PC-9 (cell line): ENCODE measurements around the gene BAIAP2. TPM values are rescaled to one million over a fixed set of nuclear protein-coding genes. Genes with fewer than 3 reads are reported as not detected.

Experiments used
- BruUV-seq: library from RNA; stranded (reverse); fragments of 400-500 nt; replicated peaks from 2 replicates; lab custom pipeline; 2021; lab: Mats Ljungman, UMichigan
- CTCF ChIA-PET: fragments of 300-600 bp; sonication (Branson Sonifier 250); formaldehyde crosslinking; loops from one replicate; lab custom pipeline; 2022; ENCODE audit warnings: antibody characterized with exemption; lab: Charles Lee
- POLR2A ChIA-PET: fragments of 300-600 bp; sonication (Branson Sonifier 250); formaldehyde crosslinking; loops from one replicate; lab custom pipeline; 2022; ENCODE audit warnings: antibody characterized with exemption; ENCODE audit not compliant: unreplicated experiment; lab: Charles Lee
- DNase-seq, 2 experiments: peaks; one replicate each; pipeline versions ENCODE4 v3.0.0 to v3.0.0-alpha.2; 2015 to 2022; ENCODE audit warnings: mixed read lengths in 1 of 2
- H2AFZ ChIP-seq: fragments of 200-600 bp; sonication (generic); 2 replicates; pipeline ENCODE4 v1.8.1; 2017; ENCODE audit warnings: antibody characterized with exemption
- H3F3A ChIP-seq: fragments of 200-600 bp; sonication (generic); 2 replicates; pipeline ENCODE4 v1.8.1; 2017; ENCODE audit warnings: antibody characterized with exemption, mild to moderate bottlenecking, low read depth; ENCODE audit not compliant: insufficient read depth
- H3K27ac ChIP-seq: fragments of 200-600 bp; sonication (generic); 2 replicates; pipeline ENCODE4 v1.6.1; 2016; ENCODE audit warnings: mixed run types
- H3K27me3 ChIP-seq: fragments of 200-600 bp; sonication (generic); 2 replicates; pipeline ENCODE4 v1.6.1; 2016; ENCODE audit warnings: low read depth, mixed run types; ENCODE audit not compliant: insufficient read depth
- H3K36me3 ChIP-seq: fragments of 200-600 bp; sonication (generic); 2 replicates; pipeline ENCODE4 v1.6.1; 2016; ENCODE audit warnings: low read depth, mixed run types
- H3K4me1 ChIP-seq: fragments of 200-600 bp; sonication (generic); replicated peaks from 2 replicates; pipeline ENCODE4 v1.6.1; 2016; ENCODE audit warnings: mixed run types; ENCODE audit not compliant: insufficient read depth
- H3K4me2 ChIP-seq: fragments of 200-600 bp; sonication (generic); 2 replicates; pipeline ENCODE4 v1.6.1; 2017; ENCODE audit warnings: mixed run types
- H3K4me3 ChIP-seq: fragments of 200-600 bp; sonication (generic); 2 replicates; pipeline ENCODE4 v1.6.1; 2016; ENCODE audit warnings: mixed run types
- H3K79me2 ChIP-seq: fragments of 200-600 bp; sonication (generic); 2 replicates; pipeline ENCODE4 v1.6.1; 2017; ENCODE audit warnings: low read depth, mixed run types
- H3K9me2 ChIP-seq: fragments of 200-600 bp; sonication (generic); 2 replicates; pipeline ENCODE4 v1.8.1; 2017; ENCODE audit warnings: mild to moderate bottlenecking; ENCODE audit not compliant: insufficient read depth
- H3K9me3 ChIP-seq: fragments of 200-600 bp; sonication (generic); 2 replicates; pipeline ENCODE4 v1.8.1; 2016; ENCODE audit warnings: low read depth; ENCODE audit not compliant: insufficient read depth
- H4K20me1 ChIP-seq: fragments of 200-600 bp; sonication (generic); 2 replicates; pipeline ENCODE4 v1.8.1; 2017; ENCODE audit not compliant: insufficient read depth
- EZH2 ChIP-seq: fragments of 200-600 bp; sonication (generic); IDR thresholded peaks from 2 replicates; pipeline ENCODE4 v1.8.0; 2017; ENCODE audit warnings: antibody characterized with exemption, low read depth
- intact Hi-C: fragments of 100-400 bp; cut with micrococcal nuclease; formaldehyde crosslinking; loops from one replicate; pipeline ENCODE4 v1.10.0; 2022; ENCODE audit not compliant: unreplicated experiment
- total RNA-seq: library from RNA; stranded (reverse); gene quantifications from 2 replicates; pipeline ENCODE4 v1.2.3, GENCODE V29; 2021
- TF ChIP-seq, protein P1 (sequence below): fragments of 200-600 bp; sonication (generic); conservative IDR thresholded peaks from 2 replicates; pipeline ENCODE4 v1.6.1; 2017; ENCODE audit warnings: mixed run types, antibody characterized with exemption, mild to moderate bottlenecking, moderate library complexity

BAIAP2 gene
- total RNA-seq, 1 experiment from 2014 or later, result 125 TPM

DNA sequence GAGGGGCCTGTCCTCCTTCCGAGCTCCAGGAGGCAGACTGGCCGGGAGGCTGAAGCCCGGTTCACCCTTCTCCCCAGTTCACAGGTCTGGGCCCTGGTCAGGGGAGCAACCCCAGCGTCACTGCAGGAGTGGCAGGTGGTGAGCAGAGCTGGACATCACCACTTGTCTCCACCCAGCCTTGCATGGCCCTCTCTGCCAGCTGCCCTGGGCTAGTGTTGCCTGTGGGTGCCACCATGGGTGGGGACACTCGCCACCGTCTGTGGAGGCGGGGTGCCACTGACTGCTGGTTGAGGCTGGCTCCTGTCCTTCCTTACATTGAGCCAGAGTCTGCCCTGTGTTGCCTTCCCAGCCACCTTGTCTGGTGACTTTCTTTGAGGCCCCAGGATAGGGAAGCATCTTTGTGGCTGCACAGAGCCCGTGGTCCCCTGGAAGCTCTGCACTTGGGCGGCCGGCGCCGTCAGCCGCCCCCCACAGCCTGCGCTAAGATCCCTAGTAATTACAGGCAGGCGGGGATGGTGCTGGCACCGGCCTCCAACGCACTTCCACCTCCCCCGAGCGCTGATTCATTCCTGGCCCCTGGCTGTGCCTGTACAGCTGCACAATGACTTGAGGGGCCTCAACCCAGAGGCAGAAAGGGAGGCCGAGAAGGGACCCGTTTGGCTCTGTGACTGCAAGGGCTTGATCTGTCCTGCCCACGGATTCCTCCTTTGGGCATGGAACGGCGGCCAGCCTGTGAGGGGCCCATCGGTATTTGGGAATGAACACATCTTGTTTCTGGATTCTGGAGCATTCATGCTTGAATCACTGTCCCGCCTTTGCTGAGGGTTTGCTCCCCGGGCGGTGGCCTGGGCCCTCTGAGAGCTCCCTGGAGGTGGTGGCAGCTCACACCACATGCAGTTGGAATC is 5.2 kb downstream of the BAIAP2 start:
- no peaks in the 10 kb centered on the region for H3K9me3 ChIP-seq
- DNase-seq, result peak; percentile 53 to 82
- no peak for TF ChIP-seq EZH2
- TF ChIP-seq, protein P1, sequence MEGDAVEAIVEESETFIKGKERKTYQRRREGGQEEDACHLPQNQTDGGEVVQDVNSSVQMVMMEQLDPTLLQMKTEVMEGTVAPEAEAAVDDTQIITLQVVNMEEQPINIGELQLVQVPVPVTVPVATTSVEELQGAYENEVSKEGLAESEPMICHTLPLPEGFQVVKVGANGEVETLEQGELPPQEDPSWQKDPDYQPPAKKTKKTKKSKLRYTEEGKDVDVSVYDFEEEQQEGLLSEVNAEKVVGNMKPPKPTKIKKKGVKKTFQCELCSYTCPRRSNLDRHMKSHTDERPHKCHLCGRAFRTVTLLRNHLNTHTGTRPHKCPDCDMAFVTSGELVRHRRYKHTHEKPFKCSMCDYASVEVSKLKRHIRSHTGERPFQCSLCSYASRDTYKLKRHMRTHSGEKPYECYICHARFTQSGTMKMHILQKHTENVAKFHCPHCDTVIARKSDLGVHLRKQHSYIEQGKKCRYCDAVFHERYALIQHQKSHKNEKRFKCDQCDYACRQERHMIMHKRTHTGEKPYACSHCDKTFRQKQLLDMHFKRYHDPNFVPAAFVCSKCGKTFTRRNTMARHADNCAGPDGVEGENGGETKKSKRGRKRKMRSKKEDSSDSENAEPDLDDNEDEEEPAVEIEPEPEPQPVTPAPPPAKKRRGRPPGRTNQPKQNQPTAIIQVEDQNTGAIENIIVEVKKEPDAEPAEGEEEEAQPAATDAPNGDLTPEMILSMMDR, result no peak
- no peak overlapping the region; the same call in 1 of the 2 replicates for H3K4me3 ChIP-seq
- no peaks in the 10 kb centered on the region for H3K27me3 ChIP-seq
- BruUV-seq, result no TSS peak
- ChIA-PET POLR2A (interaction anchor here (0.7 kb wide), 1 partner anchor 51 kb away, joined by 3 read pairs; no protein-coding TSS in a partner anchor), CTCF (no interaction called here)
- peaks cover 86% of the 10 kb centered on the region for H3K79me2 ChIP-seq
- H3K4me2 ChIP-seq, result peak overlapping the region; percentile 72
- peaks cover 35% of the 10 kb centered on the region; the same call in 1 of the 2 replicates for H3F3A ChIP-seq
- H2AFZ ChIP-seq, result no peak overlapping the region
- no peaks in the 10 kb centered on the region for H3K9me2 ChIP-seq
- H4K20me1 ChIP-seq, result peaks cover 14% of the 10 kb centered on the region; the same call in 1 of the 2 replicates
- peak overlapping the region; percentile 72 for H3K27ac ChIP-seq
- intact Hi-C loops, result no loop called here
- H3K36me3 ChIP-seq, result no peaks in the 10 kb centered on the region
- H3K4me1 ChIP-seq, result peaks cover 71% of the 10 kb centered on the region

DNA sequence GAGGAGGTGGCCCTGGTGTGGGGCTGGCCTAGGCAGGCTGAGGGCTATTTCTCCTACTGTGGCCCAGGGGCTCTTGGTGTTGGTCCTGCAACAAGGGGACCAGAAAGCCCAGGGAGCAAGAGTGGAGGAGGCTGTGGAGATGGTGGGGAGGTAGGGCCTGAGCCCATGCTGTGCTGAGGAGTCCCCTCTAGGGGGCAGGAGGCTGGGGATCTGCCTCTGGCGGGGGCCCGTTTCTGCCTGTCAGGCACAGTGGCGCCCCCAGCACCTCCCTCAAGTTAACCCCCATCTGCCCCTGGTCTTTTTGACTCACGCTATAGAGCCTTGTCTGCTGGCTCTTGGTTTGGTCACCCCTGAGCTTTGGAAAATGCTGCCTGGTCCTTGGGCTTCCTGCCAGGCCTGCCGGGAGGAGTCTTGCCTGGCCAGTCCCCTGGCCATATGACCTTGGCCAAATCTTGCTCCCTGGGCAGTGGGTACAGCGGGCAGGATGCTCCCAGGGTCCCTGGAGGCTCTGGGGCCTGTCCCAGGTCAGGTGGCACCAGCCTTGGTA is 5.9 kb downstream of the BAIAP2 start:
- POLR2A ChIA-PET, result no interaction called here
- H3F3A ChIP-seq, result peaks cover 35% of the 10 kb centered on the region; the same call in 1 of the 2 replicates
- no TSS peak for BruUV-seq
- H3K79me2 ChIP-seq, result peaks cover 90% of the 10 kb centered on the region
- no peaks in the 10 kb centered on the region for H3K36me3 ChIP-seq
- no peaks in the 10 kb centered on the region for H3K9me2 ChIP-seq
- H3K4me2 ChIP-seq, result peak overlapping the region; percentile 72
- intact Hi-C loops, result no loop called here
- H3K9me3 ChIP-seq, result no peaks in the 10 kb centered on the region
- peak overlapping the region; percentile 72 for H3K27ac ChIP-seq
- no peaks in the 10 kb centered on the region for H3K27me3 ChIP-seq
- CTCF ChIA-PET, result no interaction called here
- no peak for DNase-seq
- peaks cover 79% of the 10 kb centered on the region for H3K4me1 ChIP-seq
- H3K4me3 ChIP-seq, result no peak overlapping the region
- H4K20me1 ChIP-seq, result peaks cover 14% of the 10 kb centered on the region; the same call in 1 of the 2 replicates
- TF ChIP-seq, protein P1, result peak; percentile 48
- TF ChIP-seq EZH2, result no peak
- no peak overlapping the region for H2AFZ ChIP-seq

DNA sequence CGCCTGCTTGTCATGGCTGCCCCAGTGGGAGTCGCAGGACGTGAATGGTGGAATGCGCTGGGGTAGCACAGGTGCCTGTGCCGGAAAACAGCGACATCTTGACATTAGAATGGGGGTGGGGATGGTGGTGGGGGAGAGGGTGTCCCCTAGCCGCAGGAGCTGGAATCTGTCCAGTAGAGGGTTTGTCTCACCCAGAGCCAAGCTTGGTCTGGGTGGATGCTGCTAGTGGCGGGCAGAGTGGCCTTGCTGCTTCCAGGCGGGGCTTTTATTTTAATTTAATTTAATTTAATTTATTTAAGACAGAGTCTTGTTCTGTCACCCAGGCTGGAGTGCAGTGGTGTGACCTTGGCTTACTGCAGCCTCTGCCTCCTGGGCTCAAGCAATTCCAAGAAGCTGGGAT is 7.7 kb downstream of the BAIAP2 start:
- H3K27ac ChIP-seq, result peak overlapping the region; percentile 6; the same call in 1 of the 2 replicates
- DNase-seq, result no peak
- H3F3A ChIP-seq, result peaks cover 27% of the 10 kb centered on the region; the same call in 1 of the 2 replicates
- H4K20me1 ChIP-seq, result peaks cover 6% of the 10 kb centered on the region; the same call in 1 of the 2 replicates
- CTCF ChIA-PET, result no interaction called here
- H3K36me3 ChIP-seq, result no peaks in the 10 kb centered on the region
- TF ChIP-seq EZH2, result no peak
- TF ChIP-seq, protein P1, result no peak
- intact Hi-C loops, result no loop called here
- H3K4me2 ChIP-seq, result no peak overlapping the region
- H3K9me2 ChIP-seq, result no peaks in the 10 kb centered on the region
- H3K9me3 ChIP-seq, result no peaks in the 10 kb centered on the region
- POLR2A ChIA-PET, result no interaction called here
- no peak overlapping the region for H2AFZ ChIP-seq
- peaks cover 81% of the 10 kb centered on the region for H3K4me1 ChIP-seq
- no peak overlapping the region for H3K4me3 ChIP-seq
- peaks cover 94% of the 10 kb centered on the region for H3K79me2 ChIP-seq
- no TSS peak for BruUV-seq
- no peaks in the 10 kb centered on the region for H3K27me3 ChIP-seq
